Activated CD4-positive, alpha-beta memory T cell treated with anti-CD3 and anti-CD28 coated beads for 36 hours (primary cell): ENCODE results near the gene EWSR1. TPM values are rescaled to one million over a fixed set of nuclear protein-coding genes. Genes with fewer than 3 reads are reported as not detected.
"Not testable (repeated sequence)": the region's sequence is repeated elsewhere in the genome, so short reads cannot be mapped to it uniquely, and the experiment has no call there.

ENCODE experiments used
- CTCF ChIA-PET: fragments of 350-600 bp; sonication (Branson Sonifier 250); formaldehyde crosslinking; loops from one replicate; lab custom pipeline; 2021; ENCODE audit warnings: antibody characterized with exemption, inconsistent platforms; lab: Charles Lee
- POLR2A ChIA-PET: fragments of 350-600 bp; sonication (Branson Sonifier 250); formaldehyde crosslinking; loops from one replicate; lab custom pipeline; 2021; ENCODE audit warnings: antibody characterized with exemption; lab: Charles Lee
- DNase-seq: peaks from one replicate; pipeline ENCODE4 v3.0.0-alpha.2; 2020
- H3K27ac Mint-ChIP-seq: one replicate; pipeline ENCODE4 v1.8.0; 2021; ENCODE audit warnings: mixed read lengths
- H3K27me3 Mint-ChIP-seq: one replicate; pipeline ENCODE4 v1.8.0; 2021; ENCODE audit warnings: mixed read lengths
- H3K36me3 Mint-ChIP-seq: one replicate; pipeline ENCODE4 v1.8.0; 2021; ENCODE audit warnings: mixed read lengths
- H3K4me1 Mint-ChIP-seq: one replicate; pipeline ENCODE4 v1.8.0; 2021; ENCODE audit warnings: low read depth, mixed read lengths
- H3K4me3 Mint-ChIP-seq: one replicate; pipeline ENCODE4 v1.8.0; 2021; ENCODE audit warnings: mild to moderate bottlenecking, mixed read lengths
- H3K9me3 Mint-ChIP-seq: one replicate; pipeline ENCODE4 v1.8.0; 2021; ENCODE audit warnings: mixed read lengths
- intact Hi-C: fragments of 100-400 bp; cut with micrococcal nuclease; formaldehyde crosslinking; loops from one replicate; pipeline ENCODE4 v1.15.1; 2023
- total RNA-seq, 2 experiments: library from RNA; stranded (reverse); gene quantifications; one replicate each; pipeline ENCODE4 v1.2.3, GENCODE V29; 2021

EWSR1 gene
- total RNA-seq, 2 experiments from 2014 or later = 286 to 302 TPM

DNA sequence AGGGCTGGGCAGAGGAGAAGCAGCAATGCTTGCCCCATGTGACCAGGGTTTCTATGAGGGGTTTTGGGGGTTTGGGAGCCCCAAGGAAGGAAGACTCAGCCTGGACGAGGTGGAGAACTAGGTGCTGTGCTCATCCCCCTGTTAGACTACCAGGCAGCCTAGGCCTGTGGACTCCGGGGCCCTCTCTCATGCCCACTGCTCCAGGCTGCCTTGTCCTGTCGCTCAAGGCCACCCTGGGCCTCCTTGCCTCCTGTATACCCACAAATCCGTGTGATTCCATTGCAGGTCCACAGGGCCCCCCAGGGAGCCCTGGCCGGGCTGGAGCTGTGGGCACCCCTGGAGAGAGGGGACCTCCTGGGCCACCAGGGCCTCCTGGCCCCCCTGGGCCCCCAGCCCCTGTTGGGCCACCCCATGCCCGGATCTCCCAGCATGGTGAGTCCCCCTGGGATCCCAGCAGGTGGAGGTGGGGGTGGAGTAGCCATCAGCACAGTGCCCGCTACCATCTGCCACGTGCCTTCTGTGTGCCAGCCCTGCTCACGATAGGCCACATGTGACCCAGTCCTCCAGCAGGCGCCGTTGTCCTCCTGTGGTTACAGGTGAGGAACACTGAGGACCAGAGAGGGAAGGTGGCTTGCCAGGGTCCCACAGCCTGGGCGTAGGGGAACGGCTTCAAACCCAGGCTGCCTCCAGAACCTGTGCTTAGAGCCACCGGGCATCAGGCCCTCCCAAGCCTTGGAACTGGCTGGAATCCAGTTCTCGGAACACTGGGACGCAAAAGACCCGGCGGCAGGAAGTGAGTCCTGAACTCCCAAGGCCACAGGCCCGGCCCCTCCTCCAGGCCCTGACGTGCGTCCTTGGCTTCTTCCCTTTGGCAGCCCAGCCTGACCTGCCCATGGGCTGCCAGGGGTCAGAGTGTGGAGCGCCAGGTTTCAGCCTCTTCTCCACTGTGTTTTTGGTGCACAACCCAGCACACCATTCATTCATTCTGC, 35.8 kb upstream of the EWSR1 start:
- intact Hi-C loops = no loop called here
- Mint-ChIP-seq H3K9me3 (peaks cover 3% of the 10 kb centered on the region), H3K4me3 (no peak overlapping the region), H3K27me3 (no peaks in the 10 kb centered on the region), H3K4me1 (no peaks in the 10 kb centered on the region), H3K27ac (no peak overlapping the region), H3K36me3 (no peaks in the 10 kb centered on the region)
- POLR2A ChIA-PET = no interaction called here
- DNase-seq = no peak
- CTCF ChIA-PET = interaction anchor here (2.6 kb wide), 1 partner anchor 13 kb away, joined by 13 read pairs; no protein-coding TSS in a partner anchor

DNA sequence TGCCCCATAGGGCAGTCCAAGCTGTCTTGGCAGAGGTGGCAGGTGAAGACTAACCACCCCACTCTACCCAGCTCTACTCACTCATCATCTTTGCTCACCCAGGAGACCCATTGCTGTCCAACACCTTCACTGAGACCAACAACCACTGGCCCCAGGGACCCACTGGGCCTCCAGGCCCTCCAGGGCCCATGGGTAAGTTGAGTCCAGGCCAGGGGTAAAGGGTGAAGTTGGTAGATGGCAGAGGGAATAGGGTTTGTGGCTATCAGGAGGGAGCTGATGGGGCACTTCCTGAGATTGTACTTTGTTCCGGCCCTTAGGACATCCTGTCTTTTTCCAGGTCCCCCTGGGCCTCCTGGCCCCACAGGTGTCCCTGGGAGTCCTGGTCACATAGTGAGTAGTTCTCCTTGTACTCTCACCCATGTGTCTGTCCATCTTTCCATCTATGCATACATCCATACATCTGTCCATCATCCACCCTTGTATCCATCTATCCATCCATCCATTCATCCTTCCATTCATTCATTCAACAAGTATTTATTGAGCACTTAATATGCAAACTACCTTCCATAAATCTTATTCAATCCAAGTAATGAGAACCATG, 34.7 kb upstream of the EWSR1 start:
- Mint-ChIP-seq H3K4me1 (no peaks in the 10 kb centered on the region), H3K4me3 (no peak overlapping the region), H3K27me3 (no peaks in the 10 kb centered on the region), H3K36me3 (no peaks in the 10 kb centered on the region), H3K27ac (no peak overlapping the region), H3K9me3 (peaks cover 3% of the 10 kb centered on the region)
- no peak for DNase-seq
- CTCF ChIA-PET = interaction anchor here (2.6 kb wide), 1 partner anchor 12 kb away, joined by 13 read pairs; no protein-coding TSS in a partner anchor
- POLR2A ChIA-PET = no interaction called here
- intact Hi-C loops = no loop called here

DNA sequence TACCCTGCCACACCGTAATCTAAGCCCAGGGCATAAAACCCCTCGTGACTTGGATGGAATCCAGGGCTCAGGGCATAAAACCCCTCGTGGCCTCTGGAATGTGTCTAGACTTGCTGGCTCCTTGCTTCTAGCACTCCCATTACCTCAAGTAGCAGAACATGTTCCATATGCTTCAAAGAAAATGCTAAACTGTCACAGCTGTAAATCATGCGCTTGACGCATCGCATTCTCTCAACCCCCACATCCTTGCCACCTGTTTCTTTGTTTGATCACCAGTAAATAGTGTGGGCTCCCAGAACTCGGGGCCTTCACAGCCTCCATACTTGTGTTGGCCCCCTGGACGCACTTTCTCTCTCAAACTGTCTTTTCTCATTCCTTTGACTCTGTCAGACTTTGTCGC, 27.6 kb upstream of the EWSR1 start:
- H3K27ac Mint-ChIP-seq, POLR2A ChIA-PET, H3K27me3 Mint-ChIP-seq, DNase-seq, H3K4me3 Mint-ChIP-seq, H3K4me1 Mint-ChIP-seq, H3K36me3 Mint-ChIP-seq: not testable (repeated sequence)
- CTCF ChIA-PET = interaction anchor here (1.2 kb wide), 1 partner anchor 35 kb away, joined by 3 read pairs; the partner anchor contains the start of gene EMID1
- intact Hi-C loops = loop anchor here (10.0 kb wide), 2 partner anchors 166 to 646 kb away; partner anchors contain the start of gene KREMEN1
- H3K9me3 Mint-ChIP-seq = peaks cover 22% of the 10 kb centered on the region

DNA sequence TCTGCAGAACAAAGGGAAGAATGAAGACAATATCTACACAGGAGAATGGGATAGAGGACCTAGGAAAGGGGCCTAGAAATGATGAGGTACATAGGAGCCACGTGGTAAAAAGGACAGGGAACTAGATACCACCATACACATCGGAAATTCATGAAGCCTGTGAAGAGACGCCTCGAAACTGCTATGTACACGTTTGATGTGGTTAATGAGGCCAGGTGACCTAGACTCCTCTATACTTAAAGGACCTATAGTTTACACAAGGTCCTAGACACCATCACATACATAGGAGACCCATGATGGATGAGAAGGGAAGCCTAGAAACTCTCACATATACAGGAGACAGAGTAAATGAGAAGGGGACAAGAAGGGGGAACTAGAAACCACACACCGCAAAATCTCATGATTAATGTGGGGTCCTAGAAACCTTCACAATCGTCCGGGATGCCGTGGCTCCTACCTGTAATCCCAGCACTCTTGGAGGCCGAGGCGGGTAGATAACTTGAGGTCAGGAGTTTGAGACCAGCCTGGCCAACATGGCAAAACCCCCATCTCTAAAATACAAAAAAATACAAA, 24.1 kb upstream of the EWSR1 start:
- DNase-seq = no peak
- intact Hi-C loops = loop anchor here (10.0 kb wide), 2 partner anchors 169 to 649 kb away; partner anchors contain the start of gene KREMEN1
- Mint-ChIP-seq H3K27me3 (peaks cover 9% of the 10 kb centered on the region), H3K4me3 (no peak overlapping the region), H3K36me3 (peaks cover under 1% of the 10 kb centered on the region), H3K27ac (no peak overlapping the region), H3K9me3 (peaks cover 18% of the 10 kb centered on the region), H3K4me1 (no peaks in the 10 kb centered on the region)
- ChIA-PET POLR2A (no interaction called here), CTCF (interaction anchor here (0.9 to 2.2 kb wide), 6 partner anchors 10 to 90 kb away, joined by 4 to 25 read pairs (median 12); partner anchors contain the start of gene EMID1)

DNA sequence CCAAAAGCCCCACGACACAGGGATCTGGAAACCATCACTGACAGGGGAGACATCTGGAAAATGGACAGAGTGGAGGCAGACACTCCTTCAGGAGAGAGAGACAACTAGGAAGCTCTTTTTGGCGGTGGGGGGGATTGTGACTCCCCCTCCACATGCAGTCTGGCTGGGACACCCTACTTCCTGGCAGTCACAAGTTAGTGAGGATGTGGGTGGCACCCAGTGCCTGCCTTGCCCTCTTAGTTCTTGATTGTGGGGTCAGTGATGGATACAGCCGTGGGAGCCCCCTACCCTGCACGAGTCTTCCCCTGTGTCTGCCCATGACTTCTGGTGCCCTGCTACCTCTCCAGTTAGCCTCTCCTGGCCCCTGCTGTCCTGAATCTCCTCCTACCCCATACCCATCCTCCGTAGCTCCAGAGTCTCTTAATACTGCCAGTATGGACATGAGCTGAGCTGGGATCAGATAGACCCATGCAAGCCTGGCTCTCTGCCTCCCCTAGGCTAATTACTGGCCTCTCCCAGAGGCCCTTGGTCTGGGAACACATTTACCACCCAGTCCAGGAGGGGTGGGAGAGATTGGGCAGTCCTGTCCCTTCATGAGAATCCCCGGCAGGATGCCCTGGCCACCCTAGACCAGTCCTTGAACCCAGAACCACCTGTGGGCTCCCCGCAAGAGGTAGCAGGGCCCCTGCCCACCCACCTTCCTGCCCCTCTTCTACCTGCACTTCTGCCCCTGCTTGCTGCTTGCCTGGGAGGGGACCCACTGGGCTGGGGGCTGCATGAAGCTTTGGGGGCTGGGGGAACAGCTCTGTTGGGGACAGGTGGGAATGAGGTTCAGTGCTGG, 23.1 kb upstream of the EWSR1 start:
- peaks cover 13% of the 10 kb centered on the region for H3K9me3 Mint-ChIP-seq
- H3K27ac Mint-ChIP-seq = no peak overlapping the region
- H3K27me3 Mint-ChIP-seq = peaks cover 9% of the 10 kb centered on the region
- no peaks in the 10 kb centered on the region for H3K4me1 Mint-ChIP-seq
- no peaks in the 10 kb centered on the region for H3K36me3 Mint-ChIP-seq
- intact Hi-C loops = loop anchor here (1.0 to 10.0 kb wide), 5 partner anchors 43 to 650 kb away; partner anchors contain the start of gene KREMEN1
- CTCF ChIA-PET = interaction anchor here (0.5 to 2.2 kb wide), 42 partner anchors 9 to 645 kb away, joined by 3 to 25 read pairs (median 4); partner anchors contain the start of gene EMID1
- no peak for DNase-seq
- no peak overlapping the region for H3K4me3 Mint-ChIP-seq
- POLR2A ChIA-PET = no interaction called here

DNA sequence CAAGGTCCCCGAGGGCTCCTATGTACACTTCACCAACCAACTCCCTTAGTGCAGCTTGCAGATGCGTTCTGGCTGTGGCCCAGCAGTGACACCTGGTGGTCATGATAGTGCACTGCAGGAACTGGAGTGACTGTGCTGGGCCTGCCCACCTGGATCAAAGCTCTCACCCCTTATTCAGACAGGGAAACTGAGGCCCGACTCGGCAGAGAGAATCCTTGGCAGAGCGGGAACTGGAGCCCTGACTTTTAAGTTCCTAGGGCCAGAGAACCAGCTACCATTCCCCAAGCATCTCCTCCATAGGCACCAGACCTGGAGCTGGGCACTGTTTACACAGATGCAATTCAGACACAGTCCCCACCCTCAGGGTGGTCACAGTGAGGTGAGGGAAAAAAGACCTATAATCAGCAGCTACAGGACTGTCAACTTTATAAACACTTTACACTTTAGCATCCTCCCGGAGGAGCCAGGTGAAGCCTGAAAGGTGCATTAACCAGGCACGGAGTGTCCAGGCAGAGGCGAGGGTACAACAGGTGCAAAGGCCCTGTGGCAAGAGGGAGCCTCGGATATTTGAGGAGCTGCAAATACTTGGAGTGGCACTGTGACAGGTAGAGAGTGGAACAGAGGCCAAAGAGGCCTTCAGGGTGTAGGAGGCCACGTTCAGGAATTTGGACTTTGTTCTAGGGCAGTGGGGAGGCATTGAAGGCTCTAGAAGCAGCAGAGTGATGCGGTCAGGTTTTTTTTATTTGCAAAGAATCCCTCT, 22.3 kb upstream of the EWSR1 start:
- no peaks in the 10 kb centered on the region for H3K36me3 Mint-ChIP-seq
- intact Hi-C loops = loop anchor here (1.0 to 10.0 kb wide), 5 partner anchors 44 to 651 kb away; partner anchors contain the start of gene KREMEN1
- H3K4me3 Mint-ChIP-seq = no peak overlapping the region
- CTCF ChIA-PET = interaction anchor here (0.5 to 2.2 kb wide), 44 partner anchors 9 to 646 kb away, joined by 3 to 25 read pairs (median 4); partner anchors contain the start of gene EMID1
- no peaks in the 10 kb centered on the region for H3K4me1 Mint-ChIP-seq
- peak; percentile 76 for DNase-seq
- no peak overlapping the region for H3K27ac Mint-ChIP-seq
- H3K9me3 Mint-ChIP-seq = peaks cover 11% of the 10 kb centered on the region
- peaks cover 9% of the 10 kb centered on the region for H3K27me3 Mint-ChIP-seq
- POLR2A ChIA-PET = no interaction called here

DNA sequence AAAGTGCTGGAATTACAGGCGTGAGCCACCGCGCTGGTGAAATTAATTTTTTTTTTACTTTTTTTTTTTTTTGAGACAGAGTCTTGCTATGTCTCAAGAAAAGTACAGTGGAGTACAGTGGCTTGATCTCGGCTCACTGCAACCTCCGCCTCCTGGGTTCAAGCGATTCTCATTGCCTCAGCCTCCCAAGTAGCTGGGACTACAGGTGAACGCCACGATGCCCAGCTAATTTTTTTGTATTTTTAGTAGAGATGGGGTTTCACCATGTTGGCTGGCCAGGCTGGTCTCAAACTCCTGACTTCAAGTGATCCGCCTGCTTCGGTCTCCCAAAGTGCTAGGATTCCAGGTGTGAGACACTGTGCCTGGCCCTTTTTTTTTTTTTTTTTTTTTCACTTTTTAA, 20.2 kb upstream of the EWSR1 start:
- intact Hi-C loops = loop anchor here (5.0 to 10.0 kb wide), 4 partner anchors 46 to 653 kb away; partner anchors contain the start of gene KREMEN1
- POLR2A ChIA-PET, H3K27ac Mint-ChIP-seq, H3K9me3 Mint-ChIP-seq, H3K4me1 Mint-ChIP-seq, H3K27me3 Mint-ChIP-seq, H3K36me3 Mint-ChIP-seq, H3K4me3 Mint-ChIP-seq, DNase-seq: not testable (repeated sequence)
- CTCF ChIA-PET = interaction anchor here (1.1 to 1.3 kb wide), 2 partner anchors 9 to 207 kb away, joined by 3 read pairs; no protein-coding TSS in a partner anchor

DNA sequence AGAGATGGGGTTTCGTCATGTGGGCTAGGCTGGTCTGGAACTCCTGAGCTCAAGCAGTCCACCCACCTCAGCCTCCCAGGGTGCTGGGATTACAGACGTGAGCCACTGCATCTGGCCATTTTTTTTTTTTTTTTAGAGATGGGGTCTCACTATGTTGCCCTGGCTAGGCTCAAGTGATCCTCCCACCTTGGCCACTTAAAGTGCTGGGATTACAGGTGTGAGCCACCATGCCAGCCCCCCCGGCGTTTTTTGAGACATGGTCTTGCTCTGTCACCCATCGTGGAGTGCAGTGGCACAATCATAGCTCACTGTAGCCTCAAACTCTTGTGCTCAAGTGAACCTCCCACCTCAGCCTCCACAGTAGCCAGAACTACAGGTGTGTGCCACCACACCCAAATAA, 16.8 kb upstream of the EWSR1 start:
- intact Hi-C loops = no loop called here
- CTCF ChIA-PET = interaction anchor here (0.7 kb wide), 1 partner anchor 61 kb away, joined by 3 read pairs; no protein-coding TSS in a partner anchor

DNA sequence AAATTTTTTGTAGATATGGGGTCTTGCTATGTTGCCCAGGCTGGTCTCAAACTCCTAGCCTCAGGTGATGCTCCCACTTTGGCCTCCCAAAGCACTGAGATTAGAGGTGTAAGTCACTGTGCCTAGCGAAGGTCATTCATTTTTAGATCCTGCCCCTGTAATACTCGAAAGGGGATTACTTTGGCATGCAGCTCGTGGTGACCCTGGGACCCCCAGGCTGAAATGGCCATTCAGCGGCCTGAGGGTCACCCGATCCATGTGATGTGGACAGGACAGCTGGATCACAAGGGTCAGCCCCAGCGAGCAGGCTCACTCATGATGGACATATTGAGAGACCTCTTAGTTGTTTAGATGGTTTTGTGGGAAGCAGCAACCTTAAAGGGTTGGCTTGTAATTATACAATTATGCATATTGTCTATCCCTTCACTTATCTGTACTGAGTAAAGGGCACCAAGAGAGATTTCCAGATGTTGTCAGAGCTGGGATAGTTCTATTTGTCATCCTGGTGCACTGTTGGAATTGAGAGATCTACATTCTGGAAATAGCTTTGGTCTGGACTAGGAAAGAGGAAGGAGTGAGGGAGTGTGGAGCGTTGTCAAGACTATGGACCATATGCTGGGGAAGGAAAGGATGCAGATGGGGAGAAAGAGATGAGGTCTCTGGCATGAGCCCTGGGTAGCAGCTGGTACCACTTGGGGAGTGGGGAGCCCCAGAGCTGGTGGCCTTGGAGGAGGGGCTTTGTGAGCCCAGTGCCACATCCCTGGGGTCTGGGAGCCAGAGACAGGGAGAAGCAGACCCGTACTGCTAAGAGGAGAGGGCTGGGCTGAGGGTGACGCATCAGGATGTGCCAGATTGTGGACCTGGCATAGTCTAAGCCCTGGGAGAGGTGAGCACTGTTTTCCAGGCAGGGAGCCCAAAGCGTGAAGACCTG, 15.8 kb upstream of the EWSR1 start:
- Mint-ChIP-seq H3K36me3 (no peaks in the 10 kb centered on the region), H3K27me3 (peaks cover 2% of the 10 kb centered on the region), H3K4me1 (no peaks in the 10 kb centered on the region), H3K9me3 (no peaks in the 10 kb centered on the region), H3K4me3 (no peak overlapping the region), H3K27ac (no peak overlapping the region)
- ChIA-PET POLR2A (no interaction called here), CTCF (no interaction called here)
- intact Hi-C loops = no loop called here
- DNase-seq = no peak

More for the DNA sequence above, 16.8 kb upstream of the EWSR1 start:
- Mint-ChIP-seq H3K27ac (no peak overlapping the region), H3K27me3 (peaks cover 2% of the 10 kb centered on the region), H3K4me3 (no peak overlapping the region), H3K9me3 (no peaks in the 10 kb centered on the region), H3K4me1 (no peaks in the 10 kb centered on the region), H3K36me3 (no peaks in the 10 kb centered on the region)
- DNase-seq = no peak
- POLR2A ChIA-PET = interaction anchor here (0.6 kb wide), 1 partner anchor 130 kb away, joined by 4 read pairs; no protein-coding TSS in a partner anchor
